Activated CD4-positive, alpha-beta T cell treated with anti-CD3 and anti-CD28 coated beads for 24 hours (primary cell): Measurements from ENCODE around the gene RPL10.

Experiments
- DNase-seq, 2 donors: peaks; one replicate each; pipeline ENCODE4 v3.0.0-alpha.2; 2020; ENCODE audit warnings: low read depth in 2 of 2

The RPL10 gene

GRCh38 chrX:154397888-154398667 lies at the start of gene RPL10:
RPL10 (plus strand) TSS chrX:154398377; CDS start chrX:154398520, 143 bp downstream.
- DNase-seq: peak; percentile 77 to 80

GRCh38 chrX:154348646-154349358 lies 49.4 kb upstream of the RPL10 start:
- no peak for DNase-seq

GRCh38 chrX:154349359-154349935 lies 48.7 kb upstream of the RPL10 start:
- DNase-seq: no peak

- DNase-seq: no peak
Measured at GRCh38 chrX:154349979-154350378, 48.2 kb upstream of the RPL10 start.

- DNase-seq: no peak
Measured at GRCh38 chrX:154350429-154351182, 47.6 kb upstream of the RPL10 start.

- DNase-seq: no peak
Measured at GRCh38 chrX:154351183-154352011, 46.8 kb upstream of the RPL10 start.

GRCh38 chrX:154352012-154352401 lies 46.2 kb upstream of the RPL10 start:
- no peak for DNase-seq

GRCh38 chrX:154352466-154352865 lies 45.7 kb upstream of the RPL10 start:
- DNase-seq: no peak

- no peak for DNase-seq
Measured at GRCh38 chrX:154353172-154353843, 44.9 kb upstream of the RPL10 start.

GRCh38 chrX:154354013-154354412 lies 44.2 kb upstream of the RPL10 start:
- no peak for DNase-seq

- DNase-seq: no peak
Measured at GRCh38 chrX:154354516-154354915, 43.7 kb upstream of the RPL10 start.

- no peak for DNase-seq
Measured at GRCh38 chrX:154355094-154355775, 42.9 kb upstream of the RPL10 start.

GRCh38 chrX:154355776-154356140 lies 42.4 kb upstream of the RPL10 start:
- DNase-seq: no peak

- no peak for DNase-seq
Measured at GRCh38 chrX:154356596-154356995, 41.6 kb upstream of the RPL10 start.

GRCh38 chrX:154357205-154357604 lies 41.0 kb upstream of the RPL10 start:
- DNase-seq: no peak

- DNase-seq: no peak
Measured at GRCh38 chrX:154358011-154358410, 40.2 kb upstream of the RPL10 start.

- DNase-seq: no peak
Measured at GRCh38 chrX:154358829-154359228, 39.3 kb upstream of the RPL10 start.

GRCh38 chrX:154359362-154360154 lies 38.6 kb upstream of the RPL10 start:
- no peak for DNase-seq

GRCh38 chrX:154360155-154360713 lies 37.9 kb upstream of the RPL10 start:
- no peak for DNase-seq
